GM18526 (cell line): ENCODE data around the gene ZNF212.

ENCODE experiments used
- POLR2A ChIP-seq: IDR thresholded peaks from 3 replicates; pipeline ENCODE4 v1.6.1; 2011; ENCODE audit not compliant: insufficient read length; ENCODE audit errors: extremely low read depth

ZNF212 gene

DNA sequence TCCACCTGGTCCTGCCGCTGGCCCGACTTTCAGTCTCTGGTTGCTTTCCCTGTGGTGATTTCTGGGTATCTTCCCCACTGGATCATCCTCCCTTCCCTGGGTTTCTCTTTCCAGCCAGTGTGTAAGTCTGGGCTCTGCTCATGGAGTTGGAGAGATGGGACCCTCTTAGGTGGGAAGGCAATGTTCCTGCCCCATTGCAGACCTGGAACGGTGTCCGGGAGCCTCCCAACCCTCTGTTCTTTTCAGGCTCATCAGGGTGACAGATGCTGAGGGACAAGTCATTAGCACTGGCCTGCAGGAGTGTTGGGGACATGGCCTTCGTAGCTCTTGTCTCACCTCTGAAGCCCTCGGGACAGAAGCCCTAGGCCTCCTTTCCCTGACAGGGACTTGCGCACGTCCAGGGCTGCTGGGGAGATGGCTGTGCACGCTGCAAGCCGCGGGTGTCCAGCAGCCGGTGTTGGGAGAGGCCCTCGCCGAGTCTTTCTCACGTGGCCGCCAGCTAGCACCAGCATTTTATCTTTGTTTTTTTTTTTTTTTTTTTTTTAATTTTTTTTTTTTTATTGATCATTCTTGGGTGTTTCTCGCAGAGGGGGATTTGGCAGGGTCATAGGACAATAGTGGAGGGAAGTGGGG, 39.8 kb downstream of the ZNF212 start:
- TF ChIP-seq POLR2A: no peak

- TF ChIP-seq POLR2A: no peak
Observed at GRCh38 chr7:149280151-149280550, 40.7 kb downstream of the ZNF212 start.

DNA sequence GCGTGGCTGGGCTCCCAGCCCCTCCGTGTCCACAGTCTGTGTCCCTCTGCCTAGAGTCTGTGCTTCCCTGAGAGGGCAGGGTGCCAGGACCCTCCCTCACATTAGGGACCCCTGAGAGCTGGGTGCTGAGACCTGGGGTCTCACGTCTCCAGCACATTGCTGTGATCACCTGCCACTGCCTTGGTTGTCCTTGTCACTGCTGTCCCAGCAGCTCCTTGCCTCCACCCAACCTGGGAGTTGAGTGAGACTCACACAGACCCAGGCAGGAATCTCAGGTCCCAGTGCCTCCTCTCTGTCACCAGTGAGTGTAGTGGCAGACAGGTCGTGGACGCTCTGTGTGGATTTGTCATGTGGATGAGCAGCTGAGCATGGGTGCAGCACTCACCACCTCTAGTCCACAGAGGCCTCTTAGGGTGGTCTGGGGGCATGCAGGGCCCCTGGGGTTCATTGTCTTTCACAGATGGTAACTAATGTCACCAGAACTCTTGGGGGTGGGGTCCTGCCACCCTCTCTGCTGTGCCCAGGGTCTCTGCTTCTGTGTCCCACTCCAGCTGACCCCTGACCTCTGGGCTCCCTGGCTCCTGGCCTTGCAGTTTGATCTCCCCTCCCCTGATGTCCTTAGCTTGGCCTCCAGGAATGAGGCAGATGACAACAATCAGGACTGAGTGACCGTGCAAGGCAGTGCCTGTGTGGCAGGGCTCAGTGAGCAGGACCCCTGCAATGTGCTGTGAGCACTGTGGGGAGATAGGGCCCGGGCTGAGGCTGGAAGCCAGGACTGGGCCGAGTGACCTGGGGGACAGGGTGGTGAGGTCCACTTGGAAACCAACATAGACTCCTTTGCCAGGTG, 41.4 kb downstream of the ZNF212 start:
- TF ChIP-seq POLR2A: no peak

DNA sequence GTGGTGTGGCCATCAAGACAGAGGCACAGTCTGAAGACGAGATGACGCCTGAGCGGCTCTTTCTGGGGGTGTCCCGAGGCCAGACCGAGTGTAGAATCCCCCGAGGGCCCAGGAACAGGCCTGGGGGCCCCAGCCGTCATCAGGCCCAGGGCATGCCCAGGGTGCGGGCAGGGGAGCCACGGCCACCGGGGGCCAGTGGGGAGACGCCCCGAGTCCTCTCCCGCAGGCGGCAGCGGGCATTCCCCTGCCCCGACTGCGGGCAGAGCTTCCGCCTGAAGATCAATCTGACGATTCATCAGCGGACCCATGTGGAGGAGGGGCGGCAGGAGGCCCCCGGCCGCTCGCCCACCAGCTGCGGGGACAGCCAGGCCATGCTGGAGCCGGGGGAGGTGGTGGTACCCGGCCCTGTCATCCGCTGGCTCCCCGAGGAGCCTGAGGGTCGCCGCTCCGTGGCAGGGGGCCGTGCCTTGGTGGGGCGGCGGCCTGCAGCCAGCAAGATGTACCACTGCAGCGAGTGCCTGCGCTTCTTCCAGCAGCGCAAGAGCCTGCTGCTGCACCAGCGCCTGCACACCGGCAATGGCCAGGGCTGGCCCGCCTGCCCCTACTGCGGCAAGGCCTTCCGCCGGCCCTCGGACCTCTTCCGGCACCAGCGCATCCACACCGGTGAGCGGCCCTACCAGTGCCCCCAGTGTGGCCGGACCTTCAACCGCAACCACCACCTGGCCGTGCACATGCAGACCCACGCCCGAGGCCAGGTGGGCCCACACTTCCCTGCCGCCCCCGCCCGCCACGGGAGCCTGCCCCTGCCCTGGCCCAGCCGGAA, 42.3 kb downstream of the ZNF212 start:
- no peak for TF ChIP-seq POLR2A

- TF ChIP-seq POLR2A: no peak
Observed at GRCh38 chr7:149282331-149282655, 42.8 kb downstream of the ZNF212 start.

DNA sequence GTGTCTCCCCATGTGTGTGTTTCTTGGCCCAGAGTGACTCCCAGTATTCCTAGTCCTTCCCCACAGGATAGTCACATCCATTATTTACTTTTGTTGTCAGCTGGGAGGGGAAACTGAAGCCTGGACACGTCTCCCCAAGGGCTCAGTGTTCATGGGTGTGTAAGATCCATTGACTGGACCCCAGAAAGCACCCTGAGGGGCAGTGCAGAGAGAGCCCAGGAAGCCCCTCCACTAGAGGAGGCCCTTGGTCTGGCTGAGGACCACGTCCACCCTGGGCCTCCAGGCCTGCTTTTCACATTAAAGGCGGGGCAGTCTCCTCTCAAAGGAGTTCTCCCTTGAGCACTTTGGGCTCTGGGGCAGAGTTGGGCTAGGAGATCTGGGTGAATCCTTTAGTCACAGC, 43.9 kb downstream of the ZNF212 start:
- no peak for TF ChIP-seq POLR2A

GRCh38 chr7:149284343-149284742, 44.9 kb downstream of the ZNF212 start:
- TF ChIP-seq POLR2A: no peak

DNA sequence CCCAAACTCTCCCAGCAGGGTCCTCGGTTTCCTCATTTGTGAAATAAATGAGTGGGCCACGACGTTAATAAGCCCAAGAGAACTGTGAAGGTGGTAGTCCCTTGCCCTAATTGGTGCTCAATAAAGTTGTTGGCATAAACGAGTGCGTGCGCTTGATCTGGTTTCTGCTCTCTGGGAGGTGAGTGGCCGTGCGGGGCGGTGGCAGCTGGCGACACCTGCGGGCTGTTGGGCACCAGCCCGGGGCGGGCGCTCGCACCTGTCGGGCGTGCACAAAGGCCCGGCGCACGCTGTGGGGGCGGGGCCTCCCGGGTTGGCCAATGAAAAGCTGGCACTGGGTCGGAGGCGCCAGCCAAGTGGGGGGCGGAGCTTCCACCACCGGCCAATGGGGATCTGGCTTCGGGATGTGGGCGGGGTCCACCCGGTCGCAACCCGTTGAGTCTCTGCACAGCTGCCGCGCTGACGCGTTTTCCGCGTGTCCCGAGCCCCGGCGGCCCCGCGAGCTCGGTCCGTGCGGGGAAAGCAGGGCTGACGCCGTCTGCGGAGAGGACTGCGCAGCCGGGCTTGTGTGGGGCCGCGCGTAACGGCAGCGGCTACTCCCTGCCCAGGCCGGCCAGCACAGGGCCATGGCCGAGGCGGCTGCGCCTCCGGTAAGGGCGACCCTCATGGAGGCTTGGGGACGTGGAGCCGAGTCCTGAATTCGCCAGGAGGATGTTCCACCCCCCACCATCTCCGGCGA, 45.6 kb downstream of the ZNF212 start:
- peak; percentile 46 for TF ChIP-seq POLR2A

- TF ChIP-seq POLR2A: no peak
Observed at GRCh38 chr7:149285603-149286002, 46.2 kb downstream of the ZNF212 start.

- TF ChIP-seq POLR2A: no peak
Observed at GRCh38 chr7:149286811-149287400, 47.5 kb downstream of the ZNF212 start.

DNA sequence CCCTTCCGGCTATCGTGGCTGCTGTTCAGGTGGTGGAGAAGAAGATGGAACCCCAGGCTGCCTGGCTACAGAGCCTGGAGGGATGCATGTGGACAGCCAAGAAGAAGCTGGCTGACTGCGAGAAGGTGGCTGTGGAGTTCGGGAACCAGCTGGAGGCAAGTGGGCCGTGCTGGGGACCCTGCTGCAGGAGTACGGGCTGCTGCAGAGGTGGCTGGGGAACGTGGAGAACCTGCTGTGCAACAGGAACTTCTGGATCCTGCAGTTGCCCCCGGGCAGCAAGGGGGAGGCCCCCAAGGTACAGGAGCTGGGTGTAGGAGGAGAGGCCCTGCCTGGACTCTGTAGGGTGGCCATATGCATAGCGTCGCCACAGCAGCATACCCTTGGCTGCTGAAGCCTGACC, 48.2 kb downstream of the ZNF212 start:
- TF ChIP-seq POLR2A: no peak

- no peak for TF ChIP-seq POLR2A
Observed at GRCh38 chr7:149289262-149289661, 49.8 kb downstream of the ZNF212 start.

DNA sequence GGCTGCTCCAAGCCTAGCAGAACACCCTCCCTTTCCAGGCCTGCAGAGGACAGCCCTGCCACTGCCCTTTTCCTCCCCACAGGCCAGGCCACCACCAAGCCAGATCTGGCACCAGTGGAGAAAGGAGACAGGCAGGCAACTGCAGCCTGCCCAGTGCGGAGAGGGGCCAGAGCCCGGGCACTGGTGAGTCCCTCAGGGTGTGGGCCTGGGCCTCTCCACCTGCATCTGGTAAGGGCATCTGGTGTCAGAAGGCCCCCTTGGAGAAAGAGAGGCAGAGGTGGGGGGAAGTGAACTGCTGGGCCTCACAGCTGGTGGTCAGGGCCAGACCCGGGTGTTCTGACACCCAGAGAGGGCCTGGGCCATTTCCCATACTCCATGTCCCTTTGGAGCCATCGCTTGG, 50.4 kb downstream of the ZNF212 start:
- no peak for TF ChIP-seq POLR2A

GRCh38 chr7:149291036-149291780, 51.8 kb downstream of the ZNF212 start:
- no peak for TF ChIP-seq POLR2A
